Choroid plexus epithelial cell (primary cell): ENCODE data around the gene HPX.

Experiments used
- DNase-seq: peaks from one replicate; pipeline ENCODE4 v3.0.0-alpha.2; 2010; ENCODE audit warnings: low read depth
- H3K4me3 ChIP-seq: 2 replicates; pipeline ENCODE4 v1.5.1; 2011; ENCODE audit warnings: low read depth, mild to moderate bottlenecking, control low read depth, low read length, moderate library complexity
- CTCF ChIP-seq: conservative IDR thresholded peaks from 2 replicates; pipeline ENCODE4 v1.5.1; 2011; ENCODE audit warnings: low read depth, mild to moderate bottlenecking, control low read depth, inconsistent platforms, low read length, moderate library complexity

HPX gene

GRCh38 chr11:6390718-6391469 is 49.9 kb downstream of the HPX start:
- DNase-seq, result no peak
- no peak for TF ChIP-seq CTCF
- H3K4me3 ChIP-seq, result peak overlapping the region; percentile 87

GRCh38 chr11:6389905-6390717 is 50.7 kb downstream of the HPX start, which contains the start of gene SMPD1:
TSS of gene SMPD1 (plus strand) at chr11:6390474. CDS start at chr11:6390599, 125 bp downstream.
- peak within 1 kb of the TSS; percentile 87 for H3K4me3 ChIP-seq
- TF ChIP-seq CTCF, result no peak
- peak; percentile 96 for DNase-seq

- TF ChIP-seq CTCF, result no peak
- no peak for DNase-seq
- H3K4me3 ChIP-seq, result no peak overlapping the region
These were observed 52.0 kb downstream of the HPX start for GRCh38 chr11:6388748-6389147.

GRCh38 chr11:6387811-6388599 is 52.8 kb downstream of the HPX start:
- no peak for TF ChIP-seq CTCF
- no peak overlapping the region for H3K4me3 ChIP-seq
- DNase-seq, result peak; percentile 60

GRCh38 chr11:6385046-6385777 is 55.6 kb downstream of the HPX start:
- no peak for TF ChIP-seq CTCF
- H3K4me3 ChIP-seq, result no peak overlapping the region
- DNase-seq, result no peak
